GM23338 (cell line): ENCODE results near the gene HSPG2. TPM values are rescaled to one million over a fixed set of nuclear protein-coding genes. Genes with fewer than 3 reads are reported as not detected.

Source experiments
- ATAC-seq: fragments of 200-7000 bp; cut with Tn5 transposase; 3 replicates; pipeline ENCODE4 v1.9.1; 2020
- DNase-seq: peaks from one replicate; pipeline ENCODE4 v3.0.0-alpha.2; 2015; ENCODE audit warnings: low spot score
- H2AFZ ChIP-seq: fragments of 200-600 bp; sonication (generic); 2 replicates; pipeline ENCODE4 v1.8.0; 2016; ENCODE audit warnings: antibody characterized with exemption, mild to moderate bottlenecking, moderate library complexity
- H3F3A ChIP-seq: fragments of 200-600 bp; sonication (generic); replicated peaks from 2 replicates; pipeline ENCODE4 v1.8.0; 2017; ENCODE audit warnings: antibody characterized with exemption, mixed run types, low read depth
- H3K27ac ChIP-seq: fragments of 200-600 bp; sonication (generic); 2 replicates; pipeline ENCODE4 v1.6.1; 2016; ENCODE audit warnings: low read depth
- H3K27me3 ChIP-seq: fragments of 200-600 bp; sonication (generic); 2 replicates; pipeline ENCODE4 v1.8.0; 2016; ENCODE audit warnings: mild to moderate bottlenecking, mixed run types, moderate library complexity; ENCODE audit not compliant: insufficient read depth
- H3K36me3 ChIP-seq: fragments of 200-600 bp; sonication (generic); 2 replicates; pipeline ENCODE4 v1.8.0; 2016; ENCODE audit warnings: mild to moderate bottlenecking; ENCODE audit not compliant: insufficient read depth
- H3K4me1 ChIP-seq: fragments of 200-600 bp; sonication (generic); 2 replicates; pipeline ENCODE4 v1.8.0; 2016; ENCODE audit warnings: mild to moderate bottlenecking, moderate library complexity; ENCODE audit not compliant: insufficient read depth
- H3K4me2 ChIP-seq: fragments of 200-600 bp; sonication (generic); 2 replicates; pipeline ENCODE4 v1.7.1; 2017; ENCODE audit warnings: mixed run types
- H3K4me3 ChIP-seq: fragments of 200-600 bp; sonication (generic); 2 replicates; pipeline ENCODE4 v1.6.1; 2016; ENCODE audit warnings: mixed run types
- H3K79me2 ChIP-seq: fragments of 200-600 bp; sonication (generic); replicated peaks from 2 replicates; pipeline ENCODE4 v1.8.0; 2017; ENCODE audit warnings: mild to moderate bottlenecking; ENCODE audit not compliant: insufficient read depth
- H3K9me2 ChIP-seq: fragments of 200-600 bp; sonication (generic); 2 replicates; pipeline ENCODE4 v1.8.0; 2017; ENCODE audit not compliant: insufficient read depth
- H4K20me1 ChIP-seq: fragments of 200-600 bp; sonication (generic); replicated peaks from 2 replicates; pipeline ENCODE4 v1.8.0; 2017; ENCODE audit warnings: mild to moderate bottlenecking; ENCODE audit not compliant: insufficient read depth
- H3K27ac Mint-ChIP-seq: 2 replicates; pipeline ENCODE4 v1.8.0; 2020; ENCODE audit warnings: inconsistent platforms, mild to moderate bottlenecking, moderate library complexity, mixed read lengths
- H3K27me3 Mint-ChIP-seq: 3 replicates; pipeline ENCODE4 v1.8.0; 2022; ENCODE audit warnings: low read depth, mild to moderate bottlenecking, moderate library complexity, mixed read lengths, inconsistent platforms; ENCODE audit not compliant: insufficient read depth, poor library complexity
- H3K36me3 Mint-ChIP-seq: 3 replicates; pipeline ENCODE4 v1.8.0; 2021; ENCODE audit warnings: low read depth, mild to moderate bottlenecking, inconsistent platforms, moderate library complexity, mixed read lengths
- H3K4me1 Mint-ChIP-seq: 3 replicates; pipeline ENCODE4 v1.8.0; 2020; ENCODE audit warnings: mild to moderate bottlenecking, inconsistent platforms, mixed read lengths
- H3K4me3 Mint-ChIP-seq: 3 replicates; pipeline ENCODE4 v1.8.0; 2021; ENCODE audit warnings: moderate library complexity, mild to moderate bottlenecking, inconsistent platforms, mixed read lengths
- H3K9me3 Mint-ChIP-seq: 3 replicates; pipeline ENCODE4 v1.8.0; 2020; ENCODE audit warnings: moderate library complexity, mild to moderate bottlenecking, inconsistent platforms, mixed read lengths
- CREB1 ChIP-seq: fragments of 250-450 bp; sonication (Bioruptor Pico); IDR thresholded peaks from 2 replicates; pipeline ENCODE4 v1.5.0; 2020; ENCODE audit warnings: low read depth, mild to moderate bottlenecking, moderate library complexity
- EZH2 ChIP-seq: fragments of 200-600 bp; sonication (generic); IDR thresholded peaks from one replicate; pipeline ENCODE4 v1.8.0; 2017; ENCODE audit warnings: antibody characterized with exemption, mild to moderate bottlenecking, low read depth; ENCODE audit not compliant: unreplicated experiment
- EZH2phosphoT487 ChIP-seq: fragments of 200-600 bp; sonication (generic); IDR thresholded peaks from one replicate; pipeline ENCODE4 v1.8.1; 2018; ENCODE audit warnings: antibody characterized with exemption; ENCODE audit not compliant: unreplicated experiment
- JUNB ChIP-seq: IDR thresholded peaks from one replicate; pipeline ENCODE4 v1.6.1; 2016; ENCODE audit warnings: antibody characterized with exemption; ENCODE audit not compliant: unreplicated experiment
- STAT1 ChIP-seq: IDR thresholded peaks from one replicate; pipeline ENCODE4 v1.6.1; 2016; ENCODE audit warnings: antibody characterized with exemption; ENCODE audit not compliant: unreplicated experiment
- ZNF331 ChIP-seq: fragments of 250-450 bp; sonication (Bioruptor Pico); IDR thresholded peaks from 2 replicates; pipeline ENCODE4 v1.5.0; 2020; ENCODE audit warnings: low read depth, mild to moderate bottlenecking, moderate library complexity
- polyA plus RNA-seq: library from polyadenylated mRNA; unstranded; fragments of >200 nt; fragmentation: Nextera tagmentation; extraction: Ambion mirVana; gene quantifications from 2 replicates; pipeline ENCODE4 v1.2.1, GENCODE V29; 2016
- total RNA-seq: library from RNA; depleted of rRNA; stranded (reverse); fragments of >200 nt; shearing (Covaris generic); gene quantifications from 2 replicates; pipeline ENCODE4 v1.2.3, GENCODE V29; 2014
- TF ChIP-seq, protein P1 (sequence below): fragments of 250-450 bp; sonication (Bioruptor Pico); IDR thresholded peaks from 2 replicates; pipeline ENCODE4 v1.5.0; 2020; ENCODE audit warnings: mild to moderate bottlenecking, moderate library complexity
- TF ChIP-seq, protein P2 (sequence below): IDR thresholded peaks from 2 replicates; pipeline ENCODE4 v1.6.1; 2016; ENCODE audit warnings: antibody characterized with exemption
- TF ChIP-seq, protein P3 (sequence below), 2 experiments: fragments of 200-600 bp in 1 of 2; sonication (generic) in 1 of 2; conservative IDR thresholded peaks; 2 replicates each; pipeline versions ENCODE4 v1.5.1 to v1.6.1; 2016 to 2017; ENCODE audit warnings: antibody characterized with exemption in 2 of 2, low read depth in 2 of 2, mild to moderate bottlenecking in 2 of 2, moderate library complexity in 1 of 2
- TF ChIP-seq, protein P4 (sequence below): IDR thresholded peaks from one replicate; pipeline ENCODE4 v1.6.1; 2018; ENCODE audit warnings: antibody characterized with exemption; ENCODE audit not compliant: unreplicated experiment

The HSPG2 gene
- total and polyA plus RNA-seq, 2 experiments from 2014 or later, result 14.9 to 70.8 TPM

DNA sequence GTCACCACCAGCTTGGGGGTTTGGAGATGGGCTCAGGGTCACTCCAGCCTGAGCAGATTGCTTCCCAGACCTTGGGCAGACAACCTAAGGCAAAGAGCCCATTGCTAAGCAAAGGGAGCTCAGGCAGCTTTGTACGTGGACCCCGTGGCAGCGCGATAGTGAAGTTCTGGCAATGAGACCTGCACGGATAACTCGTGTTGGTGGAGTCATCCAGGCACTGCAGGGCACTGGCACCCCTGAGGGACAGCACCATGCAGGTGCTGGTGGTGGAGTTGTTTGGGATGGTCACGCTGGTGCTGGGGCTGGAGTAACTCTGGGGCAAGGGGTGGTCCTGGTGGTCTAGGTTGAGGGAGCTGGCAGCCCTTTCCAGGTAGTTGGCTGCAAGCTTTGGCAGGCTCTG, 13.6 kb upstream of the HSPG2 start (continued):
- TF ChIP-seq, protein P1, sequence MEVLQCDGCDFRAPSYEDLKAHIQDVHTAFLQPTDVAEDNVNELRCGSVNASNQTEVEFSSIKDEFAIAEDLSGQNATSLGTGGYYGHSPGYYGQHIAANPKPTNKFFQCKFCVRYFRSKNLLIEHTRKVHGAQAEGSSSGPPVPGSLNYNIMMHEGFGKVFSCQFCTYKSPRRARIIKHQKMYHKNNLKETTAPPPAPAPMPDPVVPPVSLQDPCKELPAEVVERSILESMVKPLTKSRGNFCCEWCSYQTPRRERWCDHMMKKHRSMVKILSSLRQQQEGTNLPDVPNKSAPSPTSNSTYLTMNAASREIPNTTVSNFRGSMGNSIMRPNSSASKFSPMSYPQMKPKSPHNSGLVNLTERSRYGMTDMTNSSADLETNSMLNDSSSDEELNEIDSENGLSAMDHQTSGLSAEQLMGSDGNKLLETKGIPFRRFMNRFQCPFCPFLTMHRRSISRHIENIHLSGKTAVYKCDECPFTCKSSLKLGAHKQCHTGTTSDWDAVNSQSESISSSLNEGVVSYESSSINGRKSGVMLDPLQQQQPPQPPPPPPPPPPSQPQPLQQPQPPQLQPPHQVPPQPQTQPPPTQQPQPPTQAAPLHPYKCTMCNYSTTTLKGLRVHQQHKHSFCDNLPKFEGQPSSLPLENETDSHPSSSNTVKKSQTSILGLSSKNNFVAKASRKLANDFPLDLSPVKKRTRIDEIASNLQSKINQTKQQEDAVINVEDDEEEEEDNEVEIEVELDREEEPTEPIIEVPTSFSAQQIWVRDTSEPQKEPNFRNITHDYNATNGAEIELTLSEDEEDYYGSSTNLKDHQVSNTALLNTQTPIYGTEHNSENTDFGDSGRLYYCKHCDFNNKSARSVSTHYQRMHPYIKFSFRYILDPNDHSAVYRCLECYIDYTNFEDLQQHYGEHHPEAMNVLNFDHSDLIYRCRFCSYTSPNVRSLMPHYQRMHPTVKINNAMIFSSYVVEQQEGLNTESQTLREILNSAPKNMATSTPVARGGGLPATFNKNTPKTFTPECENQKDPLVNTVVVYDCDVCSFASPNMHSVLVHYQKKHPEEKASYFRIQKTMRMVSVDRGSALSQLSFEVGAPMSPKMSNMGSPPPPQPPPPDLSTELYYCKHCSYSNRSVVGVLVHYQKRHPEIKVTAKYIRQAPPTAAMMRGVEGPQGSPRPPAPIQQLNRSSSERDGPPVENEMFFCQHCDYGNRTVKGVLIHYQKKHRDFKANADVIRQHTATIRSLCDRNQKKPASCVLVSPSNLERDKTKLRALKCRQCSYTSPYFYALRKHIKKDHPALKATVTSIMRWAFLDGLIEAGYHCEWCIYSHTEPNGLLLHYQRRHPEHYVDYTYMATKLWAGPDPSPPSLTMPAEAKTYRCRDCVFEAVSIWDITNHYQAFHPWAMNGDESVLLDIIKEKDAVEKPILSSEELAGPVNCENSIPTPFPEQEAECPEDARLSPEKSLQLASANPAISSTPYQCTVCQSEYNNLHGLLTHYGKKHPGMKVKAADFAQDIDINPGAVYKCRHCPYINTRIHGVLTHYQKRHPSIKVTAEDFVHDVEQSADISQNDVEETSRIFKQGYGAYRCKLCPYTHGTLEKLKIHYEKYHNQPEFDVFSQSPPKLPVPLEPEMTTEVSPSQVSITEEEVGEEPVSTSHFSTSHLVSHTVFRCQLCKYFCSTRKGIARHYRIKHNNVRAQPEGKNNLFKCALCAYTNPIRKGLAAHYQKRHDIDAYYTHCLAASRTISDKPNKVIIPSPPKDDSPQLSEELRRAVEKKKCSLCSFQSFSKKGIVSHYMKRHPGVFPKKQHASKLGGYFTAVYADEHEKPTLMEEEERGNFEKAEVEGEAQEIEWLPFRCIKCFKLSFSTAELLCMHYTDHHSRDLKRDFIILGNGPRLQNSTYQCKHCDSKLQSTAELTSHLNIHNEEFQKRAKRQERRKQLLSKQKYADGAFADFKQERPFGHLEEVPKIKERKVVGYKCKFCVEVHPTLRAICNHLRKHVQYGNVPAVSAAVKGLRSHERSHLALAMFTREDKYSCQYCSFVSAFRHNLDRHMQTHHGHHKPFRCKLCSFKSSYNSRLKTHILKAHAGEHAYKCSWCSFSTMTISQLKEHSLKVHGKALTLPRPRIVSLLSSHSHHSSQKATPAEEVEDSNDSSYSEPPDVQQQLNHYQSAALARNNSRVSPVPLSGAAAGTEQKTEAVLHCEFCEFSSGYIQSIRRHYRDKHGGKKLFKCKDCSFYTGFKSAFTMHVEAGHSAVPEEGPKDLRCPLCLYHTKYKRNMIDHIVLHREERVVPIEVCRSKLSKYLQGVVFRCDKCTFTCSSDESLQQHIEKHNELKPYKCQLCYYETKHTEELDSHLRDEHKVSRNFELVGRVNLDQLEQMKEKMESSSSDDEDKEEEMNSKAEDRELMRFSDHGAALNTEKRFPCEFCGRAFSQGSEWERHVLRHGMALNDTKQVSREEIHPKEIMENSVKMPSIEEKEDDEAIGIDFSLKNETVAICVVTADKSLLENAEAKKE (CRISPR knock-in tag), result no peak
- TF ChIP-seq EZH2phosphoT487 (no peak), CREB1 (CRISPR knock-in tag) (no peak), JUNB (no peak)

DNA sequence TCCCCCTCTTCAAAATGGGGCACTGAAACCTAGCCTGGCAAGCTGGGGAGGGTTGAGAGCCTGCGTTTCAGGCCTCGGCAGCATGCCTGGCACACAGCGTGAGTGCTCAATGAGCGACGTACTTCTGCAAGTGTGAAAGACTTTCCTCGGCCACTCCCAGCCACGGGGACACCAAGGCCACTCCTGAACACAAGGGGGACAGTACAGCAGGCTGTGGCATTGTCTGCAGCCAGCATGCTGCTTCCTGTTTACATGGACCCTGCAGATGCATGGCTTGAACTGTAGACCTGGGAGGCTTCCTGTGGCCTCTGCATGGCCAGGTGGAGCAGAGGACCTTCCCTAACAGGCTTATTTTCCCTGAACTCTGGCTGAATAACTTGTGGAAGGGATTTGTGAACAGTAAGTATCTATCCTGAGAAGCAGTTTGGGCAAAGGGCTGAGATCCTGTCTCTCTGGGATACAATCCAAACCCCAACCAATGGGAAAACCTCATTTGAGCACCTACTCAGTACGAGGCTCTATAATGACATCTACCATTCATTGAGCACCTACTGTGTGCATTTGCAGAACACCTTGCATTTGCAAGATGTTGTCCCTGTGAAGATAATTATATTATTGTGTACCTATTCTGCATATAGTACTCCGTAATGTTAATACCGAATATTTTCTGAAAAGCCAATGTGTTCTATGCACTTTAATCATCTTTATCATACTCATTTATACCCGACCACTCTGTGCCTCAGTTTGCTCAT, 9.9 kb upstream of the HSPG2 start:
- Histone ChIP-seq H3K4me2 (no peak overlapping the region), H3K27ac (no peak overlapping the region), H3K36me3 (no peaks in the 10 kb centered on the region), H3K4me1 (peaks cover 14% of the 10 kb centered on the region), H2AFZ (peak overlapping the region; percentile 85), H4K20me1 (no peaks in the 10 kb centered on the region), H3K4me3 (no peak overlapping the region), H3K27me3 (no peaks in the 10 kb centered on the region), H3K79me2 (no peaks in the 10 kb centered on the region), H3F3A (peaks cover 10% of the 10 kb centered on the region; the same call in 1 of the 2 replicates), H3K9me2 (no peaks in the 10 kb centered on the region)
- peaks cover 21% of the 10 kb centered on the region for H3K4me1 Mint-ChIP-seq
- ATAC-seq (no peak; the same call in 2 of the 3 replicates), DNase-seq (peak; percentile 41)
- H3K27me3 Mint-ChIP-seq, result peaks cover 9% of the 10 kb centered on the region
- H3K36me3 Mint-ChIP-seq, result no peaks in the 10 kb centered on the region
- no peaks in the 10 kb centered on the region for H3K9me3 Mint-ChIP-seq
- H3K4me3 Mint-ChIP-seq, result no peak overlapping the region
- no peak overlapping the region for H3K27ac Mint-ChIP-seq
- TF ChIP-seq, protein P2, sequence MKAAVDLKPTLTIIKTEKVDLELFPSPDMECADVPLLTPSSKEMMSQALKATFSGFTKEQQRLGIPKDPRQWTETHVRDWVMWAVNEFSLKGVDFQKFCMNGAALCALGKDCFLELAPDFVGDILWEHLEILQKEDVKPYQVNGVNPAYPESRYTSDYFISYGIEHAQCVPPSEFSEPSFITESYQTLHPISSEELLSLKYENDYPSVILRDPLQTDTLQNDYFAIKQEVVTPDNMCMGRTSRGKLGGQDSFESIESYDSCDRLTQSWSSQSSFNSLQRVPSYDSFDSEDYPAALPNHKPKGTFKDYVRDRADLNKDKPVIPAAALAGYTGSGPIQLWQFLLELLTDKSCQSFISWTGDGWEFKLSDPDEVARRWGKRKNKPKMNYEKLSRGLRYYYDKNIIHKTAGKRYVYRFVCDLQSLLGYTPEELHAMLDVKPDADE, result no peak
- TF ChIP-seq STAT1 (no peak), ZNF331 (no peak), EZH2 (no peak), CREB1 (CRISPR knock-in tag) (no peak)
- TF ChIP-seq, protein P3, sequence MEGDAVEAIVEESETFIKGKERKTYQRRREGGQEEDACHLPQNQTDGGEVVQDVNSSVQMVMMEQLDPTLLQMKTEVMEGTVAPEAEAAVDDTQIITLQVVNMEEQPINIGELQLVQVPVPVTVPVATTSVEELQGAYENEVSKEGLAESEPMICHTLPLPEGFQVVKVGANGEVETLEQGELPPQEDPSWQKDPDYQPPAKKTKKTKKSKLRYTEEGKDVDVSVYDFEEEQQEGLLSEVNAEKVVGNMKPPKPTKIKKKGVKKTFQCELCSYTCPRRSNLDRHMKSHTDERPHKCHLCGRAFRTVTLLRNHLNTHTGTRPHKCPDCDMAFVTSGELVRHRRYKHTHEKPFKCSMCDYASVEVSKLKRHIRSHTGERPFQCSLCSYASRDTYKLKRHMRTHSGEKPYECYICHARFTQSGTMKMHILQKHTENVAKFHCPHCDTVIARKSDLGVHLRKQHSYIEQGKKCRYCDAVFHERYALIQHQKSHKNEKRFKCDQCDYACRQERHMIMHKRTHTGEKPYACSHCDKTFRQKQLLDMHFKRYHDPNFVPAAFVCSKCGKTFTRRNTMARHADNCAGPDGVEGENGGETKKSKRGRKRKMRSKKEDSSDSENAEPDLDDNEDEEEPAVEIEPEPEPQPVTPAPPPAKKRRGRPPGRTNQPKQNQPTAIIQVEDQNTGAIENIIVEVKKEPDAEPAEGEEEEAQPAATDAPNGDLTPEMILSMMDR (conservative IDR thresholded peaks at IDR 0.05; ENCODE audit: low read depth in 2 of 2), result no peak
- TF ChIP-seq, protein P4, sequence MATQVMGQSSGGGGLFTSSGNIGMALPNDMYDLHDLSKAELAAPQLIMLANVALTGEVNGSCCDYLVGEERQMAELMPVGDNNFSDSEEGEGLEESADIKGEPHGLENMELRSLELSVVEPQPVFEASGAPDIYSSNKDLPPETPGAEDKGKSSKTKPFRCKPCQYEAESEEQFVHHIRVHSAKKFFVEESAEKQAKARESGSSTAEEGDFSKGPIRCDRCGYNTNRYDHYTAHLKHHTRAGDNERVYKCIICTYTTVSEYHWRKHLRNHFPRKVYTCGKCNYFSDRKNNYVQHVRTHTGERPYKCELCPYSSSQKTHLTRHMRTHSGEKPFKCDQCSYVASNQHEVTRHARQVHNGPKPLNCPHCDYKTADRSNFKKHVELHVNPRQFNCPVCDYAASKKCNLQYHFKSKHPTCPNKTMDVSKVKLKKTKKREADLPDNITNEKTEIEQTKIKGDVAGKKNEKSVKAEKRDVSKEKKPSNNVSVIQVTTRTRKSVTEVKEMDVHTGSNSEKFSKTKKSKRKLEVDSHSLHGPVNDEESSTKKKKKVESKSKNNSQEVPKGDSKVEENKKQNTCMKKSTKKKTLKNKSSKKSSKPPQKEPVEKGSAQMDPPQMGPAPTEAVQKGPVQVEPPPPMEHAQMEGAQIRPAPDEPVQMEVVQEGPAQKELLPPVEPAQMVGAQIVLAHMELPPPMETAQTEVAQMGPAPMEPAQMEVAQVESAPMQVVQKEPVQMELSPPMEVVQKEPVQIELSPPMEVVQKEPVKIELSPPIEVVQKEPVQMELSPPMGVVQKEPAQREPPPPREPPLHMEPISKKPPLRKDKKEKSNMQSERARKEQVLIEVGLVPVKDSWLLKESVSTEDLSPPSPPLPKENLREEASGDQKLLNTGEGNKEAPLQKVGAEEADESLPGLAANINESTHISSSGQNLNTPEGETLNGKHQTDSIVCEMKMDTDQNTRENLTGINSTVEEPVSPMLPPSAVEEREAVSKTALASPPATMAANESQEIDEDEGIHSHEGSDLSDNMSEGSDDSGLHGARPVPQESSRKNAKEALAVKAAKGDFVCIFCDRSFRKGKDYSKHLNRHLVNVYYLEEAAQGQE, result no peak
